Body of pancreas (tissue), 4 donors: ENCODE results near the gene TMEM132C.

Experiments used
- CTCF ChIP-seq, 7 experiments: fragments of 450-650 bp in 4 of 7; fragments of 200-600 bp in 3 of 7; sonication (generic) in 3 of 7; IDR thresholded peaks; one replicate each; pipeline ENCODE4 v1.5.1; 2016 to 2019; ENCODE audit warnings: antibody characterized with exemption in 7 of 7
- POLR2A ChIP-seq, 3 donors: fragments of 450-650 bp; IDR thresholded peaks; one replicate each; pipeline ENCODE4 v1.6.1; 2016; ENCODE audit warnings: antibody characterized with exemption in 3 of 3, mild to moderate bottlenecking in 2 of 3

- TF ChIP-seq CTCF (IDR thresholded peaks at IDR 0.05) = no peak
- no peak for TF ChIP-seq POLR2A (IDR thresholded peaks at IDR 0.05)
These were observed 69.5 kb downstream of the TMEM132C start for GRCh38 chr12:128336204-128337070.
